ENCODE results near the gene APOF. TPM values are rescaled to one million over a fixed set of nuclear protein-coding genes. Genes with fewer than 3 reads are reported as not detected.

Gene APOF
- total RNA-seq, 1 experiment from 2014 or later = not detected

- Histone ChIP-seq H3K9me3 (ENCODE audit: insufficient read depth, low read depth) (no peaks in the 10 kb centered on the region), H3K4me1 (replicated peaks; ENCODE audit: insufficient read depth) (no peaks in the 10 kb centered on the region), H4K20me1 (ENCODE audit: insufficient read depth) (no peaks in the 10 kb centered on the region), H3K4me3 (no peak overlapping the region), H2AFZ (no peak overlapping the region), H3K36me3 (ENCODE audit: low read depth) (no peaks in the 10 kb centered on the region), H3K27ac (no peak overlapping the region), H3K4me2 (no peak overlapping the region), H3K79me2 (ENCODE audit: low read depth) (no peaks in the 10 kb centered on the region), H3K9me2 (ENCODE audit: insufficient read depth) (no peaks in the 10 kb centered on the region), H3K27me3 (ENCODE audit: insufficient read depth, low read depth) (no peaks in the 10 kb centered on the region), H3F3A (ENCODE audit: insufficient read depth, low read depth) (no peaks in the 10 kb centered on the region)
- DNase-seq = no peak
- intact Hi-C loops (cut with micrococcal nuclease; ENCODE audit: unreplicated experiment) = no loop called here
- no TSS peak for BruUV-seq (replicated peaks)
- TF ChIP-seq EZH2 (IDR thresholded peaks at IDR 0.05; ENCODE audit: low read depth) (no peak), CTCF (conservative IDR thresholded peaks at IDR 0.05) (no peak)
- POLR2A ChIA-PET (ENCODE audit: unreplicated experiment) = no interaction called here
- CTCF ChIA-PET = no interaction called here
Observed at GRCh38 chr12:56374726-56375597, 12.3 kb upstream of the APOF start.

GRCh38 chr12:56373515-56373914 is 10.9 kb upstream of the APOF start:
- intact Hi-C loops (cut with micrococcal nuclease; ENCODE audit: unreplicated experiment) = no loop called here
- Histone ChIP-seq H3K36me3 (ENCODE audit: low read depth) (no peaks in the 10 kb centered on the region), H3K79me2 (ENCODE audit: low read depth) (no peaks in the 10 kb centered on the region), H2AFZ (no peak overlapping the region), H3K4me1 (replicated peaks; ENCODE audit: insufficient read depth) (no peaks in the 10 kb centered on the region), H3F3A (ENCODE audit: insufficient read depth, low read depth) (0 out of 2 replicates have a peak, but pooled peaks cover 4% of the 10 kb centered on the region), H4K20me1 (ENCODE audit: insufficient read depth) (no peaks in the 10 kb centered on the region), H3K9me2 (ENCODE audit: insufficient read depth) (no peaks in the 10 kb centered on the region), H3K27ac (no peak overlapping the region), H3K9me3 (ENCODE audit: insufficient read depth, low read depth) (no peaks in the 10 kb centered on the region), H3K27me3 (ENCODE audit: insufficient read depth, low read depth) (no peaks in the 10 kb centered on the region), H3K4me3 (no peak overlapping the region), H3K4me2 (no peak overlapping the region)
- POLR2A ChIA-PET (ENCODE audit: unreplicated experiment) = no interaction called here
- TF ChIP-seq CTCF (conservative IDR thresholded peaks at IDR 0.05) (no peak), EZH2 (IDR thresholded peaks at IDR 0.05; ENCODE audit: low read depth) (no peak)
- no peak for DNase-seq
- CTCF ChIA-PET = no interaction called here
- no TSS peak for BruUV-seq (replicated peaks)

GRCh38 chr12:56366948-56367347 is 4.3 kb upstream of the APOF start:
- H3K36me3 ChIP-seq (ENCODE audit: low read depth) = no peaks in the 10 kb centered on the region
- no peak for DNase-seq
- POLR2A ChIA-PET (ENCODE audit: unreplicated experiment) = no interaction called here
- H4K20me1 ChIP-seq (ENCODE audit: insufficient read depth) = no peaks in the 10 kb centered on the region
- BruUV-seq (replicated peaks) = no TSS peak
- CTCF ChIA-PET = no interaction called here
- 0 out of 2 replicates have a peak, but pooled peaks cover 4% of the 10 kb centered on the region for H3F3A ChIP-seq (ENCODE audit: insufficient read depth, low read depth)
- H3K4me1 ChIP-seq (replicated peaks; ENCODE audit: insufficient read depth) = no peaks in the 10 kb centered on the region
- no peak overlapping the region for H3K4me3 ChIP-seq
- H3K4me2 ChIP-seq = no peak overlapping the region
- no peaks in the 10 kb centered on the region for H3K79me2 ChIP-seq (ENCODE audit: low read depth)
- no peak overlapping the region for H3K27ac ChIP-seq
- no peaks in the 10 kb centered on the region for H3K27me3 ChIP-seq (ENCODE audit: insufficient read depth, low read depth)
- H3K9me3 ChIP-seq (ENCODE audit: insufficient read depth, low read depth) = no peaks in the 10 kb centered on the region
- no peak overlapping the region for H2AFZ ChIP-seq
- intact Hi-C loops (cut with micrococcal nuclease; ENCODE audit: unreplicated experiment) = no loop called here
- no peaks in the 10 kb centered on the region for H3K9me2 ChIP-seq (ENCODE audit: insufficient read depth)
- TF ChIP-seq EZH2 (IDR thresholded peaks at IDR 0.05; ENCODE audit: low read depth) = no peak
- no peak for TF ChIP-seq CTCF (conservative IDR thresholded peaks at IDR 0.05)
